ENCODE measurements around the gene PTPA. TPM values are rescaled to one million over a fixed set of nuclear protein-coding genes. Genes with fewer than 3 reads are reported as not detected.

Gene PTPA
- total RNA-seq, 6 donors from 2014 or later = 48.2 to 130 (median 67.2) TPM

DNA sequence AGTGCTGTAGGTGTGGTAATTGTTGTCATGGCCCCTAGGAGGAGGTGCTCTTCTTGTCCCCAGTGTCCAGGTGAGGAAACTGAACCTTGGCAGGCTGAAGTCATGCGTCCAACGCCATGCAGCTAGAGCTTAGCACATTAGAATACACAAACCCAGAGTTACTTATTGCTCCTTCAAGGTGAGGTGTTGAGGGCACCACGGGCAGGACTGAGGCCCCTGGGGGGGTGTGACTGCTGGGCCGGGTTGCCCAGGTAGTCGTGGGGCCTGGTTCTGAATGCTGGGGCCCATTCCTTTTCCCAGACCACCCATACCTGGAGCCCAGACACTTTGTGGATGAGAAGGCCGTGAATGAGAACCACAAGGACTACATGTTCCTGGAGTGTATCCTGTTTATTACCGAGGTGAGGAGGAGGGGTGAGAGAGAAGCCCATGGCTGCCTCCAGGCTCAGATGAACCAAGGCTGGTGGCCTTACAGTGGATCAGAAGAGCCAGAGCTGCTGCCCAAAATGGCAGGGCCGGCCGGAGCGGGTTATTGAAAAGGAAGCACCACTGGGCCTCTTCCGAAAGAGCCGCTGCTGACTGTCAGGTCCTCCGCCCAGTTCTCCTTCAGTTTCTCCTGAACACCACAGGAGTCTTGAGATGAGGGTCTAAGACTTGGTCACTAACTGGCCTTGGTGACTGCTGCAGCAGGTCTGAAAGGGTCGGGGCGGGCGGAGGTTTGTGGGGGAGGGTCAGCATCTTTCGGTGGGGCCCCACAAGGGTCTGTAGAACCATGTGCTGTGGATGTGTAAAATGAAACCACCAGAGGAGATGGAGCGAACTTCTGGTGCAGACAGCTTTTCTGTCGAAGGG lies 26.3 kb downstream of the PTPA start:
- ATAC-seq (ENCODE audit: low FRiP score in 2 of 2) (no peak), DNase-seq (peak in 1 of 2 donors; percentile 57)
- Histone ChIP-seq H3K4me1 (peaks cover 41 to 50% (median 46%) of the 10 kb centered on the region in 4 donors), H3K27me3 (no peaks in the 10 kb centered on the region), H3K27ac (peak overlapping the region; percentile 96 to 99 (median 98)), H3K9me3 (no peaks in the 10 kb centered on the region), H3K4me3 (no peak overlapping the region), H3K36me3 (peaks cover 10 to 53% (median 31%) of the 10 kb centered on the region in 4 donors)
- WGBS, 2 donors = 63 to 87% methylated on average over 5 to 19 of the region's 19 CpGs
- no peak for TF ChIP-seq EP300 (IDR thresholded peaks at IDR 0.05)
- no peak for TF ChIP-seq POLR2A (IDR thresholded peaks at IDR 0.05)

DNA sequence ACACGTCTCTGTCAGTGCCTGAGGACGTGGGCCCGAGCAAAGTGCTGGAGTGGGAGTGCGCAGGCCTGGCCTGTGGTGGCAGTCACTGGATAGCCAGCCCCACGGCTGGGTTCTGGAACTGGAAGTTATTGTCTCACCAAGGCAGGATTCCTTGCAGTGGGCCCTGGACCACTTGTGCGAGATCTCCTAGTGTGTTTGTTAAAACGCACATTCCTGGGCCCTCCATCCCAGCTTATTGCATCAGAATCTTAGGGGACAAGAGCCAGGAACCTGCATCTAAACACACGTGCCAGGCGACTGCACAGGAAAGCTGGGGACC lies 26.9 kb downstream of the PTPA start:
- Histone ChIP-seq H3K27ac (peak overlapping the region; percentile 96 to 99 (median 98)), H3K36me3 (peaks cover 10 to 47% (median 31%) of the 10 kb centered on the region in 4 donors), H3K4me1 (peaks cover 47 to 56% (median 51%) of the 10 kb centered on the region in 4 donors), H3K27me3 (no peaks in the 10 kb centered on the region), H3K9me3 (no peaks in the 10 kb centered on the region), H3K4me3 (no peak overlapping the region)
- WGBS, 2 donors = 73 to 91% methylated on average over 9 of the region's 9 CpGs
- ATAC-seq (ENCODE audit: low FRiP score in 2 of 2) (no peak), DNase-seq (peak in 1 of 2 donors; percentile 42)
- TF ChIP-seq, protein P1, sequence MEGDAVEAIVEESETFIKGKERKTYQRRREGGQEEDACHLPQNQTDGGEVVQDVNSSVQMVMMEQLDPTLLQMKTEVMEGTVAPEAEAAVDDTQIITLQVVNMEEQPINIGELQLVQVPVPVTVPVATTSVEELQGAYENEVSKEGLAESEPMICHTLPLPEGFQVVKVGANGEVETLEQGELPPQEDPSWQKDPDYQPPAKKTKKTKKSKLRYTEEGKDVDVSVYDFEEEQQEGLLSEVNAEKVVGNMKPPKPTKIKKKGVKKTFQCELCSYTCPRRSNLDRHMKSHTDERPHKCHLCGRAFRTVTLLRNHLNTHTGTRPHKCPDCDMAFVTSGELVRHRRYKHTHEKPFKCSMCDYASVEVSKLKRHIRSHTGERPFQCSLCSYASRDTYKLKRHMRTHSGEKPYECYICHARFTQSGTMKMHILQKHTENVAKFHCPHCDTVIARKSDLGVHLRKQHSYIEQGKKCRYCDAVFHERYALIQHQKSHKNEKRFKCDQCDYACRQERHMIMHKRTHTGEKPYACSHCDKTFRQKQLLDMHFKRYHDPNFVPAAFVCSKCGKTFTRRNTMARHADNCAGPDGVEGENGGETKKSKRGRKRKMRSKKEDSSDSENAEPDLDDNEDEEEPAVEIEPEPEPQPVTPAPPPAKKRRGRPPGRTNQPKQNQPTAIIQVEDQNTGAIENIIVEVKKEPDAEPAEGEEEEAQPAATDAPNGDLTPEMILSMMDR (IDR thresholded peaks at IDR 0.05) = no peak
- TF ChIP-seq EP300 (IDR thresholded peaks at IDR 0.05) = no peak
- TF ChIP-seq POLR2AphosphoS5 (IDR thresholded peaks at IDR 0.05) = no peak
- TF ChIP-seq POLR2A (IDR thresholded peaks at IDR 0.05) = no peak

DNA sequence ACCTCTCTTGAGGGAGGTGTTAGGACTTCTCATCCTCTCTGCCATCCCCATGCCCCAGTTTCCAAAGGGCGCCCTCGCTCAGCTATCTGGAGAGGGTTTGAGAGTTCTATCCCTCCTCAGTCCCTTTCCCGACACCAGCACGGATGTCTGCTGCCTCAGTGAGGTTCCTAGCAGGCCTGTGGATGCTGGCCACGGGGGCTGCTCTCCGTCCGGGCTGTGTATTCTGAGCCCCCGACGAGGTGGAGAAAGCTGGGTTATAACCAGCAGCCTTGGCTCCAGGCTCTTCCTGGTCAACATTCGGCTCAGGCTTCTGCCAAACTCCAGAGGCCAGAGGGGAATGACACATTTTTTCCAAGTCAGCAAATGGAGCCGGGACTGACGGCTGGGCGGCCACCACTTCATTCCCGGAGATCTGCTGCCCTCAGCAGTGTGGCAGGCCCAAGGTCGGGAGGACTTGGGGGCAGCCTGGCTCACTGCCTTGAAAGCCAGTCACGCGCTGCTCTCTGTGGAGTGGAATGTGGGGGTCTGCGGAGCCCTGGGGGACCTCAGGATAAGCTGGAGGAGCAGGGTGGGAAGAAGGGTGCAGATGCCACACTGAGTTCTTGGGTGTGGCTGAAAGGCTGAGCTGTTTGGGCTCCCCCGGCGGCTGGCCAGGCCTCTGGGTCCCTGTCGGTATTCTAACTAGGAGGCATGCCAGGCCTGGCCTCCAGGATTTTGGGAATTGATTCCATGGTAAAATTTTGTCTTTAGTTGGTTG lies 27.4 kb downstream of the PTPA start:
- ATAC-seq (ENCODE audit: low FRiP score in 2 of 2) = peak in 1 of 2 donors; percentile 40
- WGBS, 2 donors = 58 to 65% methylated on average over 10 to 18 of the region's 21 CpGs
- H3K4me1 ChIP-seq = peaks cover 53 to 62% (median 56%) of the 10 kb centered on the region in 4 donors
- peak overlapping the region in 1 of 4 donors; percentile 58 for H3K4me3 ChIP-seq
- no peaks in the 10 kb centered on the region for H3K27me3 ChIP-seq
- no peaks in the 10 kb centered on the region for H3K9me3 ChIP-seq
- peaks cover 9 to 43% (median 33%) of the 10 kb centered on the region in 4 donors for H3K36me3 ChIP-seq
- TF ChIP-seq EP300 (IDR thresholded peaks at IDR 0.05) (no peak), POLR2AphosphoS5 (IDR thresholded peaks at IDR 0.05) (peak in 1 of 2 donors; percentile 26)
- DNase-seq = peak; percentile 23 to 82
- peak overlapping the region; percentile 96 to 99 (median 98) for H3K27ac ChIP-seq

DNA sequence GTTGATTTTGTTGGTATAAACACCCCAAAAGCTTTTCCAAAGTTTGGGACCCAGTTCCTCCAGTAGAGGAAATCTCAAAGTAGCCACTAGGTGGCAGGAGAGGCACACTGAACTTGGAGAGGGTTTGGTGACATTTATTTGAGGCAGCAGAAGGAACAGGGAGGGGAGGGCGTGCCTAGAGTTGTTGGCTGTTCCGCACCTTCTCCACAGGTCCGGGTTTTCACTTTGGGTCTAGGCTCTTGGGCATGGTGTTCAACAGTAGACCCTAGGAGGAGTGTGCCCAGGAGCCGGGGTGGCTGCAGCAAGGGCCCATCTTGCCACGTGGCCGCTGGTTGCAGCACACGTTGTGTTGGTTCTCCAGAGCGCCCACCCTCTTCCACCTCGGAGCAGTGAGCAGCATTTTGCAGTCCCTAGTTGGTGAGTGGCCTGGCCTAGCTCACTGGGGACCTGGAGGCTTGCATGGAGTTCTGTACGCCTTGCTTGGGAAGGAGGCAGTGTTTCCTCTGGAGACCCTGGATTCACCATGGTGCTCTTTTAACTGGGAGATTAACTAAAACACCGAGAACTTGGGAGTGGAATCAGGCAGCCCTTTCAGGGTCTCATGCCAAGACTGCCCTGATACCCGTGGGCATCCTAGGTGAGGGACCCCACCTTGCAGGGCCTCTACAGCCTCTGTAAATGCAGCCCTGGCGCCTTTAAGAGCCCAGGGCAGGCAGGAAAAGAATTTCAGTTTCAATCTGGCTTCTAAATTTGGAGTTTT lies 28.2 kb downstream of the PTPA start:
- 0 to 8% methylated on average over 2 to 13 of the region's 13 CpGs for WGBS, 2 donors
- peak in 1 of 2 donors; percentile 11 for TF ChIP-seq POLR2AphosphoS5 (IDR thresholded peaks at IDR 0.05)
- TF ChIP-seq, protein P1 (IDR thresholded peaks at IDR 0.05) = peak; percentile 89 to 96 (median 94)
- TF ChIP-seq POLR2A (IDR thresholded peaks at IDR 0.05) = no peak
- H3K27ac ChIP-seq = peak overlapping the region; percentile 96 to 99 (median 98)
- peaks cover 5 to 44% (median 33%) of the 10 kb centered on the region in 4 donors for H3K36me3 ChIP-seq
- DNase-seq (peak; percentile 66 to 79), ATAC-seq (ENCODE audit: low FRiP score in 2 of 2) (peak; percentile 85 to 88)
- H3K27me3 ChIP-seq = no peaks in the 10 kb centered on the region
- H3K9me3 ChIP-seq = no peaks in the 10 kb centered on the region
- H3K4me1 ChIP-seq = peaks cover 55 to 69% (median 63%) of the 10 kb centered on the region in 4 donors
- H3K4me3 ChIP-seq = peak overlapping the region in 3 of 4 donors; percentile 32 to 58 (median 49)

DNA sequence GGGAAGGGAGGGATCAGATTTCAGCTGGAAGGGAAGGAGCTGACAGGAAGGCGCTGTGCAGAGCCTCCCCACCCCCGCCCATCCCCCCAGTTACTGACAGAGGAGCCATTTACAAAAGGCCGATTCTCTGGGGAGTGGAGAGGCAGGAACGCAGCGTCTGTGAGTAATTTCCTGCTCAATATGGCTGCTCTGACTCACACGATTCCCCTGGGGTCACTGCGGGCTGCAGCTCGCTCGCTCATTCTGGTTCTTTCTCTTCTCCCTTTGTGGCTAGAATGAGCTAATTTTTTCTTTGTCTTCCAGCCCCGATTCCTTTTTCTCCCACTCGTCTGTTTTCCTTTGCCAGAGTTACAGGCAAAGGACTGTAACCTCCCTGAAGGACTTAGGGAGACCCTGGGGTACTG lies 28.8 kb downstream of the PTPA start:
- Histone ChIP-seq H3K27ac (peak overlapping the region; percentile 96 to 99 (median 98)), H3K4me3 (peak overlapping the region; percentile 32 to 58 (median 44)), H3K36me3 (peaks cover 5 to 38% (median 31%) of the 10 kb centered on the region in 4 donors), H3K4me1 (peaks cover 57 to 75% (median 67%) of the 10 kb centered on the region in 4 donors), H3K9me3 (no peaks in the 10 kb centered on the region), H3K27me3 (no peaks in the 10 kb centered on the region)
- 0% methylated on average over 11 of the region's 11 CpGs for WGBS, 2 donors
- TF ChIP-seq EP300 (IDR thresholded peaks at IDR 0.05) (peak in 2 of 4 donors; percentile 80 to 92), POLR2A (IDR thresholded peaks at IDR 0.05) (peak in 2 of 4 donors; percentile 69 to 77), POLR2AphosphoS5 (IDR thresholded peaks at IDR 0.05) (peak; percentile 90 to 92)
- TF ChIP-seq, protein P1 (IDR thresholded peaks at IDR 0.05) = no peak
- peak in 1 of 2 donors; percentile 93 for DNase-seq
- peak; percentile 89 to 91 for ATAC-seq (ENCODE audit: low FRiP score in 2 of 2)
